ENCODE measurements around the gene CHN1. TPM values are rescaled to one million over a fixed set of nuclear protein-coding genes. Genes with fewer than 3 reads are reported as not detected.

CHN1 gene
- total RNA-seq, 4 donors from 2014 or later: 6.4 to 23.8 (median 8.7) TPM

GRCh38 chr2:175037941-175038340 is 32.8 kb upstream of the CHN1 start:
- no peak for TF ChIP-seq CTCF (IDR thresholded peaks at IDR 0.05)
- ATAC-seq (ENCODE audit: low FRiP score): no peak
- no peak for DNase-seq (ENCODE audit: low spot score)

- TF ChIP-seq CTCF (IDR thresholded peaks at IDR 0.05): no peak
- DNase-seq (ENCODE audit: low spot score): no peak
- no peak for ATAC-seq (ENCODE audit: low FRiP score)
Measured at GRCh38 chr2:175036582-175037018, 31.4 kb upstream of the CHN1 start.

- TF ChIP-seq CTCF (IDR thresholded peaks at IDR 0.05): no peak
Measured at GRCh38 chr2:175035806-175036205, 30.6 kb upstream of the CHN1 start.

GRCh38 chr2:175034716-175035115 is 29.5 kb upstream of the CHN1 start:
- ATAC-seq (ENCODE audit: low FRiP score) (no peak), DNase-seq (ENCODE audit: low spot score) (no peak)
- no peak for TF ChIP-seq CTCF (IDR thresholded peaks at IDR 0.05)

More at GRCh38 chr2:175035806-175036205, 30.6 kb upstream of the CHN1 start:
- no peak for ATAC-seq (ENCODE audit: low FRiP score)
- no peak for DNase-seq (ENCODE audit: low spot score)

GRCh38 chr2:175030380-175031271 is 25.4 kb upstream of the CHN1 start:
- no peak for TF ChIP-seq CTCF (IDR thresholded peaks at IDR 0.05)
- no peak for ATAC-seq (ENCODE audit: low FRiP score)
- no peak for DNase-seq (ENCODE audit: low spot score)

- DNase-seq (ENCODE audit: low spot score) (no peak), ATAC-seq (ENCODE audit: low FRiP score) (no peak)
- TF ChIP-seq CTCF (IDR thresholded peaks at IDR 0.05): no peak
Measured at GRCh38 chr2:175027755-175028154, 22.6 kb upstream of the CHN1 start.

- ATAC-seq (ENCODE audit: low FRiP score): no peak
- TF ChIP-seq CTCF (IDR thresholded peaks at IDR 0.05): no peak
- no peak for DNase-seq (ENCODE audit: low spot score)
Measured at GRCh38 chr2:175026385-175026784, 21.2 kb upstream of the CHN1 start.
